ENCODE measurements around the gene TIMM23.
"Not testable (repeated sequence)": the region's sequence is repeated elsewhere in the genome, so short reads cannot be mapped to it uniquely, and the experiment has no call there.

The TIMM23 gene

DNA sequence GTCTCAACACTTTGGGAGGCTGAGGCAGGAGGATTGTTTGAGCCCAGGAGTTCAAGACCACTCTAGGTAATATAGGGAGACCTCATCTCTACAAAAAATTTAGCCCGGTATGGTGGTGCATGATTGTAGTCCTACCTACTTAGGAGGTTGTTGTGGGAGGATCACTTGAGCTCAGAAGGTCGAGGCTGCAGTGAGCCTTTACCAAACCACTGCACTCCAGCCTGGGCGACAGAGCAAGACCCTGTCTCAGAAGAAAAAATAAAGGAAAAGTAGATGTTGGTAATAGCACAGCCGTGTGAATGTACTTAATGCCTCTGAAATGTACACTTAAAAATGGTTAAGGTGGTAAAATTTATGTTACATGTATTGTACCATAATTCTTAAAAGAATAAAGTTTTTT, 25.3 kb downstream of the TIMM23 start:
- no peak for DNase-seq (ENCODE audit: low spot score)

DNA sequence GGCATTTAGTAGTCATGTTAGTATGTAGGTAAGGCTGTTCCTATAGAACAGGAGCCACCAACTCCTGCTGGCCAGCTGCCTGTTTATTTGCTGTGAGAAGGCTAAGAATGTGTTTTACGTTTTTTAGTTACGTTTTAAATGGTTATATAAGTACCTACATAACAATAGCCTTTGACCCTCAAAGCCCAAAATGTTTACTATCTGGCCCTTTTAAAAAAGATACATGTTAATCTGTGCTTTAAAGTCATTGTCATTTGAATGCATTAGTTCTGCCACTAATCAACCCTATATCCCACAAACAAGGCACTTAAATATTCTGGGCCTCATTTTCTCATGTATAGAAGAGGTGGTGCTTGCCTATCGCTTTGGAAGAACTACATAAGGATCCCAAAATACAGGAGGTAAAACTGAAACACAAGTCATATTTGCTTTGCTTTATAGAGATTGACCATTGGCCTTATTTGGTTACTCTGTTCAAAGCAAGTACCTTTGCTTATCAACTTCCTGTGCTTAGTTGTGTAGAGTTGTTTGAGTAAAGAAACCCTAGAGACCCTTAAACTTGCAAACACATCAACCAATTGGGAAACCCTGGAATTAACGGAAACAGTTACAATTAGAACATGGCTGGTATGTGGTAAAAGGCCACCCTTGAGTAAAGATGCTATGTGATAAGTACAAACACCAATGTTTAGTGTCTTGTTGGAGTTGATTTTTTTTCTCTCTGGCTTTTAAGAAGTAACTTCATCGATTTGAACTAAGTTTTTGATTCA, 25.9 kb downstream of the TIMM23 start:
- no peak for DNase-seq (ENCODE audit: low spot score)

DNA sequence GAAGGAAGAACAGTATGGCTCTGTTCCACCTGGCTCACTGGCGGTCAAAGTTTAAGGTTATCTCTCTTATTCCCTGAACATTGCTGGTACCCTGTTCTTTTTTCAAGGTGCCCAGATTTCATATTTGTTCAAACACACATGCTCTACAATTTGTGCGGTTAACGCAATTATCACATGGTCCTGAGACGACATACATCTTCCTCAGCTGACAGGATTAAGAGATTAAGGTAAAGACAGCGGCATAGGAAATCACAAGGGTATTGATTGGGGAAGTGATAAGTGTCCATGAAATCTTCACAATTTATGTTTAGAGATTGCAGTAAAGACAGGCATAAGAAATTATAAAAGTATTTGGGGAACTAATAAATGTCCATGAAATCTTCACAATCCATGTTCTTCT, 27.7 kb downstream of the TIMM23 start:
- not testable (repeated sequence) for DNase-seq (ENCODE audit: low spot score)

DNA sequence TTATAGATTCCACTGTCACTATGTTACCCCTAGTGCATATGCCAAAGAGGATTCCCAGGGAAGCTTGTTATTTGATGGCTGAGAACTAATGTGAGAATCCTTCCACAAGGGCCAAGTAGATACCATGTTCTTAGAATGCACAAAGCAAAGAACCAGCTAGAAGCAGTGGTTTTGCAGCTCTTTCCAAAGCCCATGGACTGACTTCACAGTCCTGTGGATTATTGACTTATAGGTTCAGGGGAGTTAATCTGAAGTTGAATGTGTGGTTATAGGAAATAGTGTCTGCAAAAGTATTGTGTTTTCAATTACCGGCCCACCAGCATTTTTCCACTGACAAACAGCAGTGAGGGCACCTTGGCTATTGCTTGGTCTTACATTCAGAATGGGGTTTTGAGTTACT, 28.2 kb downstream of the TIMM23 start:
- no peak for DNase-seq (ENCODE audit: low spot score)

DNA sequence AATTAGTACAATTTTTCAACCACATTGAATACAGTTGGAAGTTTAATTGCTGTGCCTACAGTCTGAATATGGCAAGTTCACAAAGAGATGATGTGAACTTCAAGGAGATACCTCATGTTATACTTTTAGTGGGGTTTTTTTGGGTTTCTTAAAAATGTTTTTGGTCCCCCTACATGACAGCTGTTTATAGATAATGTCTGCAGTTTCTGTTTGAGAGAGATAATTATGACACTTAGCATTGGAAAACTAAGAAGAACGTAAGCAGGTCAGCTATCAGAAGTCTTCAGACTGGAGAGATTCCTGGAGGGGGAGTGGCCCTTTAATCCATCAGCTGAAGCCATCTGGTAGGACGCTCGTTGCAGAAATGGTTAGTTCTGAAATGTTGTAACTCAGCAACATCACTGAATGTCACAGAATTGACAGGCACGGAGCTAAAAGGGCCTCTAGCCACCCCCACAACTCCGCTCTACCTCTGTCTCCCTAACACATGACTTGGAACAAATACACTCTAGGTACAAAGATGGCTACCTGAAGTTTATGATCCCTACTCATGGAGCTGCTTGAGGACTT, 29.0 kb downstream of the TIMM23 start:
- no peak for DNase-seq (ENCODE audit: low spot score)

DNA sequence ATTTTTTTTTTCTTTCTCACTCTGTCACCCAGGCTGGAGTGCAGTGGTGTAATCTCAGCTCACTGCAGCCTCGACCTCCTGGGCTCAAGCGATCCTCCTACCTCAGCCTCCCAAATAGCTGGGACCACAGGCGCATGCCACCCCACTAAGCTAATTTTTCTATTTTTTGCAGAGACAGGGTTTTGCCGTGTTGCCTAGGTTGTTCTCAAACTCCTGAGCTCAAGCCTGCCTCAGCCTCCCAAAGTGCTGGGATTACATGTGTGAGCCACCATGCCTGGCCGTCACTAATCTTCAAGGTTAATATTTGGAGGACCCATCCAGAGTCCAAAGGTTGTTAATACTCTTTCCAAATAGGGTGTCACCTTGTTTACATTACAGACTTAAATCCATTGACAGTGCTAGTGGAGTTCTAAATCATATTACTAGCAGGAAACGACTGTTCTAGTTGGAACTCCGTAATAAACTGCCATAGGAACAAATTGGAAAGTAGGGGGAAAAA, 29.9 kb downstream of the TIMM23 start:
- not testable (repeated sequence) for DNase-seq (ENCODE audit: low spot score)

DNA sequence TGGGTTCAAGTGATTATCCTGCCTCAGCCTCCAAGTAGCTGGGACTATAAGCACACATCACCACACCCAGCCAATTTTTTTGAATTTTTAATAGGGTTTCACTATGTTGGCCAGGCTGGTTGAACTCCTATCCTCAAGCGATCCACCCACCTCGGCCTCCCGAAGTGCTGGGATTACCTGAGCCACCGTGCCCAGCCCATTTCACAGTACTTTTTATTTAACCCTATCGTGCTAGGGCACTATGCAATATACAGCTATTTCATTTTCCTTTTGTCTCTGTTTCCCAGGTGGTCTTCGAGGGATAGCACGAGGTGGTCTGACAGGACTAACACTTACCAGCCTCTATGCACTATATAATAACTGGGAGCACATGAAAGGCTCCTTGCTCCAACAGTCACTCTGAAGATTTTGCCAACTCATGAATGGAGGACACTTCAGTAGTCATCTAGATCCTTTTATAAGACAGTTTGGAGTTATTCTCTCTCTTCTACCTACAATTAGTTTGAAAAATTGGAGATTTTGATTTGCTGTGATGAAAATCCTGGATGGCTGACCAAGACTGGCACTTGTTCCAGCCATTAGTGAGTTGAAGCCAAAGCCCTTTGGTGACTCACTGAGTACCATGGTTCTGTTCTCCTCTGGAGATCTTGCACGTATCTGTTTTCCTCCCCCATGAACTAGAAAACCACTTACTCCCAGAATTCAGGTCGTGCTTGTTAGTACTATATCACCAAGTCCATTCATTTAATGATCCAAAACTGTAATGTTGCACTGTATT, 30.8 kb downstream of the TIMM23 start:
- DNase-seq (ENCODE audit: low spot score): no peak

DNA sequence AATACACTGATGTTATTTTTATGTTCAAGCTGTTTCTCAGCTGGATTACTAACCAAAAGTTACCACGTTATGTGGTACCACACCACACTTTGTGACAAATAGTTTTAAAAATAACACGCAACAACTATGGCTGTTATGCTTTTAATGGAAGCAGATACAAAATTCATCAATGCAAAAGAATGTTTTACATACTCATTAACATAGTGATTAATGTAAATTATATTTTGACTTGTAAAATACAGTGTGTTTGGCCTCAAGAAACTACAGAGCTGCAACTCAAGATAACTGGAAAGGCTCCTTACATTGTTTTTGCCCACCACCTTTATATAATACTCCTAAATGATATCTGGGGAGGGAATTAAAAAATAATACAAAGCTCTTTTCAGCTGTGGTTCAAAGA, 32.7 kb downstream of the TIMM23 start:
- no peak for DNase-seq (ENCODE audit: low spot score)

DNA sequence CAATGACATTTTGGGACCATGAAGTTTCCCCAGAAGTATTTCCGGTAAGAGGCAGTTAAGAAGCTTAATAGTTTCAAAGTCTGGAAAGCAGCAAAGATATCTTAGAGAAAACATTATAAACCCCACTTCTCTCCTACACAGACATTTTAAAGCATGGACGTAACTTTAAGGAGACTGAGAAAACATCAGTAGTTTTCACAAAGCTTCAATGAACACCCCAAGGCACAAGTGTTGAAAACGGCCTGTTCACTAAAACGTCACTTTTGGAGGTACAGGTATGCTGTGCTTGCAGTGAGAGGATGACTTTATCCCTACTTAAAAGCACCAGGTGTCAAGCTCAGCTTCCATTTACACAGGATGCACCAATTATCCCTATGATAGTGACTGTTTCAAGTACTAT, 33.1 kb downstream of the TIMM23 start:
- DNase-seq (ENCODE audit: low spot score): no peak

DNA sequence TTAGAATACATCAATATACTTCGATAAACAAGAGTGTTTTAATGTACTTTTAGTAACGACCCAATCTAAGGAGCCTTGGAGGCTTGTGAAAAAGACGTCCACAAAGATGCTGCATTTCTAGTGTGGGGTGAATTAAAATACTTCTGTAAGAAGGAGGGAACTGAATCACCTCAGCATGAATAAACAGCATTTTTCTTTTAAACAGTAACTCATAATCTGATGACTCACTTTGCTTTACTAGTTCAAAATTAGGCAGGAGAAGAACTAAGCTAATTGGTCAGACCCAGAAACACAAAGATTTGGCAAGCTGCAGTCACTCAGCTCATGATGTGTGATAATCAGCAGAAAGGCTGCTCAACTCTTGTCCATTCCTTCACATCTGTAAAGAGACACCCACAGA, 33.9 kb downstream of the TIMM23 start:
- DNase-seq (ENCODE audit: low spot score): no peak

DNA sequence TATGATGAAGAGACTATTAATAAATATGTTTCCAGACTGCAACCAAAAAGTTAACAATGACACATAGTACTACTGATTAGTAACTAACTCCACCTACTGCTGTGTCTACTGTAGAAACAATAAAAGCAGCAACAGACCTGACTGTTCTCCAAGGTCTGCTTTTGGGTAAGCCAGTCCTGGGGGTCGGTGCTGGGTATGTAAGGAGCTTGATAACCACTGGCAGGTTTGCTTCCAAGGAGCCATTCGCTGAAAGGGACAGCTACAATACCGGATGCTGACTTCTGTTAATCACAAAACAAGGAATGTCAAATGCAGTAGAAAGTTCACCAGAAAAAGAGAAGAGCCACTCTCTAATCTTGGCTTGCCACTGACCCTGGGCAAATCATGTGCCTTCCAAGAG, 40.5 kb downstream of the TIMM23 start:
- no peak for DNase-seq (ENCODE audit: low spot score)

DNA sequence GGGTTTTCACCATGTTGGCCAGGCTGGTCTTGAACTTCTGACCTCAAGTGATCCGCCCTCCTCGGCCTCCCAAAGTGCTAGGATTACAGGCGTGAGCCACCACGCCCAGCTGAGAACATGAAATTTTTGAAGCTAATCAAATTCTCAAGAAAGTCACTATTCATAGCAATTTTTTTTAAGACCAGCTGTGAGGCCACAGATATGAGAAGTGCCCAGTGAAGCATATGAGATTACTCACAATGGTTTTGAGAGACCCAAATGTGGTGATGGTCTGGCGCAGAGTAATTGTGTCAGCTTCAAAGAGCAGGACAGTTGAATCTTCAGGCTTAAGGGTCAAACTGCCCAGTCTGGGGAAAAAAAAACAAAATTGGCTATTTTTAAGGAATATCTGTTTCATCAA, 41.9 kb downstream of the TIMM23 start:
- no peak for DNase-seq (ENCODE audit: low spot score)

DNA sequence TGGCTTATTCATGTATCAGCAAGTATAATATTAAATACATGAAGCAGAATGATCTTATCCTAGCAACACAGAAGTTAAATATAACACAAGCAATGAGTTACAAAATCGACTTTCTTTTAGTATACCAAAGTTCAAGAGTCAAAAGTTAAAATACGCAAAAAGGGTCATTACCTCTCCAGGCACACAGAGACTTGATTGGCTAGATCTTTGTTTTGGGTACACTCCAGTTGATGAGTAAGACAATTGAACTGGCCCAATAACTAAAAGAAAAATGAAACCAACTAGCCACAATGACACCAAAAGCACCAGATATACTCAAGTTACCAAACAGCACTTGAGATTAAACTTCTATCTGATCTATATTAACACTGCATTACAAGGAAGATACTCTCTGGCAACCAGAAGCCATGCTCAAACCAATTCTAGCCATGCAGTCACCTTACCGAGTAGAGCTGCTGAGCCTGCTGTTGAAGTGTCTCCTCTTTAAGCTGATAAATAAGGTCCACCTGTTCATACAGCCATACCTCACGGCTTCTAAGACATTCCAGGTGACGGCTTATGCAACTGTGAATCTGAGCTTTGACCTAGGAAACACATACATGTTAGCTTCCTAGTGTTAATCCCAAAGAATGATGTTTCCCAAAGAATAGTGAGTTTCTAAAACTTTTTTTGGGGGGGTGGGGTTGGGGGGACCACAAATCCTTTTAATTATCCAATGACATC, 42.6 kb downstream of the TIMM23 start:
- DNase-seq (ENCODE audit: low spot score): no peak

DNA sequence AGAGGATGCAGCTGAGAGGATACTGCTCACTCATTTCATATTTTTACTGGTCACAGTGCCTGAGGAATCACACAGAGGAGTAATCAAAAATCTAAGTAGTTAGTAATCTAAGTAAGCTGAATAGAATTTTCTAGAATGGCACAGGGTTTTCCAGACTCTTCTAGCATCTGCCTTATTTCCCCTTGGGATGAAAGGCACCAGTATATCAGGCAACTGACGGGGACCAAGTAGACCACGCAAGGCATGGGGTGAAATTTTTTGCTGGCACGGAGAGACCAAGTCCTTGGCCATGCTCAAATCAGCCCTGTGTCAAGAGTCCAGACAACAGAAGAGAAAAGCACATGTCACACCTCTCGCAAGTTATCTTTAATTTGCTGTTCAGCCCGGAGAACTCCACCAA, 43.9 kb downstream of the TIMM23 start:
- no peak for DNase-seq (ENCODE audit: low spot score)

DNA sequence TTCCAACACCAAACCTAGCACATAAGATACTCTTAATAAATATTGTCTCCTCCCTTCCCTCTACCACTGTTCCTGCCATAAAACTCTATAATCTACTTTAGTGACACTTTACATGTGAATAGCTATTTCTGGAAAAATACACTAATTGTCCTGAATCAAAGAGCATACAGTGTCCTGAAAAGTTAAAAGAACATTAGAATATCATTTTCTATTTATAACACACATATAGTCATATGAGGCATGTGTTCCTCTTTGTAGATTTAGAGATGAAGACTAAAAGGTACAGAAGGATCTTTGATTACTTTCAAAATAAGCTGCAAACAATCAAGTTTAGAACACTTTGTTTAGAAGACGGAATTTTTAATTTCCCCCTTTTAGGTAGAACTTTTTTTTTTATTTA, 44.5 kb downstream of the TIMM23 start:
- DNase-seq (ENCODE audit: low spot score): no peak

DNA sequence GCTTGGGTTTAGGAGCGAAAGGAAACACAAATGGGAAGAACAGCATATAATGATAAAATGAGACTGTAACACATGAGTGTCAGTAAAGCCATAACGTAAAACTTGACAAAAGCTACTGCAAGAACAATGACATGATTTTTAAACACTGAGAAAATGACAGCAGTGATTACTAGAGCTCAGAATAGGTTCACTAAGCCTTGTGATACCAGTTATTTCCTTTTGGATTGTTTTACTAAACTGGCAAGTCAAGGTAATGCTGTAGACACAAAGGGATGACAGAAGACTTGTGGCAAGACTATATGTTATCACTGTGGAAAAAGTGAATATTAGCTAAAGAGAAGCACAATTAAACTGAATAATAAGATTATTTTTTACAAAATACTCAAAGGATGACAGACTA, 45.4 kb downstream of the TIMM23 start:
- no peak for DNase-seq (ENCODE audit: low spot score)

DNA sequence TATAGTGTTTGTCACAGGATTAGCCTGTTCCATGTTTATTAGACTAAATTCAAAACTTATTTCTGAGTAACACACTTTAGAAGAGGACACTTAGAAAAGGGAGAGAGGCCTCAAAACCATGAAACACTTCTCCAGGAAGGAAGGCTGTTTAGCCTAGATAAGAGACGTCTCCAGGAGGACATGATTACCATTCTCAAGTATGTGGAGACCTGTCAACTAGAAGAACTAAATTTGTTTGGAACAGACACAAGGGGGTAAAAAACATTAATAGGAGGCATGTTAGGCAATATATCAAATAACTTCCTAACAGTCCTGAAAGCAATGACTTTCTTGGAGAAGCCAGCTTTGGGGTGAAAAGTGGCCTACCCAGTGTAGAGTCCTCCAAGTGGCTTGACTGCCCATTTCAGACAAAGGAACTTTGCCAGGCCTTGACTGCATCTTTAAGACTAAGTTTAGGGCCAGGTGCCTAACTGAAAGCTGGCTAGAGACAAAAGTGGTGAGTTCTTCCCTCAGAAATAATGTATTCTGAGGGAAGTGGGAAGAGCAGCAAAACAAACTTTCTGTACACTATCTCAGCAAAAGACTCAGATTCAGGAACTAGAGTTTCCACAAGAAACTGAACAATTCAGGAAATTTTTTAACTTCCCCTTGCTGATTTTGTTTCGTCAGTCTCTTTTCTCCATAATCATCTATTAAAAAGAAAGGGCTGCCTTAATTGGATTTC, 46.3 kb downstream of the TIMM23 start:
- DNase-seq (ENCODE audit: low spot score): no peak

DNA sequence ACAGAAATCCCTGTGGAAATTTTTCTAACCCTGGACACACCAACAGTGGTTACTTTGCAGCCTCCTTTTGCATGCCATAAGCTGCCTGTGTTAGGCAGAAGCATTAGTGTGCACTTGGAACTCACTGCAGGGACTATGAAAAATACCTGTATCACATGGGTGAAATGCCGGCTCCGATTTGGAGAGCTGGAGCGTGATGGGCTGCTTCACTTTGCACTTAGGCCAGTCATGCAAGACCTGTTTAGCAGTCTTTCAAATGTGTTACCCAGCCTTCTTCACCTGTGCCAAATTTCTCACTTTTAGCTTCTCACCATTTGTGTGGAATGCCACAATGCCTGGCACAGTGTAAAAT, 46.9 kb downstream of the TIMM23 start:
- no peak for DNase-seq (ENCODE audit: low spot score)

DNA sequence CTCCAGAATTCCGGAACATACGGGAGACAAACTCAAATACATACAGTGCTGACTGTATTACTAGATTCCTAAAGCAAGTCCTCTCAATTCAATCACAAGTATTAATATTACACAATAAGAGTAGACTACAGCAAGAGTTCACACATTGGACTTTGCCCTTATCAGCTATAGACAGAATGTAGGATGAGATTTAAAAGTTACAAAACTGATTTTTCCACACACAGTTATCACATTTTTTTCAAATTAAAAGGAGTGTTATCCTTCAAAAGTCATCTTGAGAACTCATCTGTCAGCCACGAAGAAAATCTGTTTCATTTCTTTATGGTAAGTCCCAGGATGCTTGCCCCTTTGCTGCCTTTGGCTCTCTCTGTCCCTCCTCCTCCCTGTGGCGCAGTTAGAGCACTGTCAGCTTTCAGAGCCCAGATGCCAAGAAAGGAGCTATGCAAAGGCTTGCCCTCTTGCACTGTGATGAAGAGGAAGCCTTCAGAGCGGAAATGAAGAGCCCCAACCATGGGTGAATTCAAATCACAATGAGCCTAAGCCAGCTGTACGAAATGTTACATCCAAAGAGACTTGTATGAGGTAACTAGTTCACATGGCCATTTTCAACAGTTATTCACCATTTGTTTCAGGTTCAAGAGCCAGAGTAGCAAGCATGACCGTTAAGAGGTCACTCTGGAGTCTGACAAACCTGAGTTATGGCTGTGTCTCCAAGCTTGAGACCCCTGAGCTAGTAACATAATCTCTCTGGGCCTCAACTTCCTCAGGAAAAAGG, 47.5 kb downstream of the TIMM23 start:
- DNase-seq (ENCODE audit: low spot score): peak; percentile 4

DNA sequence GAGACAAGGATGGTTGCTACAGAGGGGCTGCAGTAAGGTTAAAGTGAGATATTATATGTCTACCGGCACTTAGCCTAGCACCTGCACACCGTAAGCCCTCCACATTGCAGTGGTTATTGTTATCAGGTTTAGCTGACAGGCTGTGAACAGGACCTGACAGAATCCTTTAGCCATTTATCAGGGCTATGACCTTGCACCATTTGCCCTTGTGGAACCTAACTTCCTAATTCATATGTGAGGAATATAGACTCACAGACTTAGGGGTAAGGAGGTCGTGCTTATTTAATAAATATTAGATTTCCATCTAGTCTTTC, 48.0 kb downstream of the TIMM23 start:
- DNase-seq (ENCODE audit: low spot score): no peak

DNA sequence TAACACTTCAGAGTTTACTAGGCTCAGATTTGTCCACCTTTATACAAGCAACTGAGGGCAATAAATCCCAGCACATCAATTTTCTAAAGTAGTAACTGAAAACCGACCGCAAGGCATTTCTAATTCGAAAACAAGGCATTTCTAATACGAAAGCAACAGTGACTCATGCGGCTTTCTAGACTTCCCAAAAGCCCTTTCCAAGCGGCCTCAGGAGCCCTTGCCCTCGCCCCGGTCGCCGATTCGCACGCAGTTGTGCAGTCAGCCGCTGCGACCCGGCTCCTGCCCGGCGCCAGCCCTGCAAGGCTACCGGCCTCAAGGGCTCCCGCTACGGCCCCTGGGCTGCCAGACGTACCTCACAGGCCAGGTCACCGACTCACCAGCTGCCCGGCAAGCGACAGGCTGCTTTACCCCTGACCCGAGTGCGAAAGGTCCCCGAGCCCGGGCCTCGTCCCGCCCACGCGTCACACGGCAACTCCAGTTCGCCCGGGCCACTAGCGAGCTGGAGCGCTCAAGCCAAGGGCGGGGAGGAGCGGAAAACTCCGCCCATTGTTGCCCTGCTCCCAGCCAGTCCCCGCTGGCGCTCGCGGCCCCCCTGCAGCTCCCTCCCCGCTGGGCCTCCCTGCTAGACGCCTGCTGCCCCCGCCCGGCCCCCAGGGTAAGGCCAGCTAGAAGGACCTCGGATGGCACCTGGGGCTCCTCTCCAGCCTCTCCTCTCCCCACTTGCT, 50.9 kb downstream of the TIMM23 start:
- peak; percentile 74 for DNase-seq (ENCODE audit: low spot score)

Data from CD4-positive, alpha-beta T cell treated with Interleukin-6 at 100 ng/mL for 8 hours (primary cell).